GM19328 (cell line): ENCODE measurements around the gene MRPS11.
"Not testable (repeated sequence)": the region's sequence is repeated elsewhere in the genome, so short reads cannot be mapped to it uniquely, and the experiment has no call there.

Experiments
- ATAC-seq: cut with Tn5 transposase; IDR thresholded peaks from one replicate; pipeline ENCODE4 v1.9.1; 2021; ENCODE audit warnings: mild to moderate bottlenecking, moderate library complexity; ENCODE audit not compliant: unreplicated experiment

MRPS11 gene

DNA sequence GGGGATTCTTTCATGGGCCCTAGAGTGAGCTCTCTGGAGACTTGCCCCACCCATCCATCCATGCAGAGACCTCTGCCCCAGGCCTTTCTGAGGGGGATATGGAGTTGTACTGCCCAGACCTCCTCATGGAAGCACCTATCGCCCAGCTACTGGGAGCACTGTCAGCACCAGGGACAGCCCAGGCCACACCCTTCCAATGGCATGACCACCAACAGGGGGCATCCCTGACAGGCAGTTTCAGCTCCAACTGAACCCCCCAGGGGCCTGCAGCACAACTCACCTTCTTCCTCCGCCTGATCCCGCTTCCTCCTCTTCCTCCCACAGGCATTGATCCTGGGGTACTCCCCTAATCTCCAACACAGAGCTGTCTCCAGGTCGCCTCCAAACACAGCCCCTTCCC is 21.8 kb downstream of the MRPS11 start:
- no peak for ATAC-seq

DNA sequence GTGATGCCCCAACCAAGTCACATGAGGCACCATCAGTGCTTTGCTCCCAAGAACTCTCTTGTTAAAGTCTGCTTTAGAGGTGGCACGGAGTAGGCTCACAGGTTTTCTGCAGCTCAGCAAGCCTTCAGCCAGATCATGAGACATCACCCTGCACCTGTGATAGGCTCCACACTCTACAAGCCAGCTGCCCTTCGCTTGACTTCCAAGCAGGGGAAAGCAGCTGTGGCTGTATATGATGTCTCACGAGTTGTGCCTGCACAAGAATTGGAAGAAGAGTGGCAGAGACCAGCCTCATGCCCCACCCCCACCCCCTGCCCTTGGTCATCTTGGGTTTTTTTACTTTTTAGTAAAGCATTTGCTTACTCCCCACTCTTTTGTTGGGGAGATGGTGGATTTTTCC is 22.5 kb downstream of the MRPS11 start:
- ATAC-seq, result no peak

GRCh38 chr15:88491158-88491557 is 23.6 kb downstream of the MRPS11 start:
- ATAC-seq, result no peak

- no peak for ATAC-seq
Observed at GRCh38 chr15:88493844-88494243, 26.3 kb downstream of the MRPS11 start.

GRCh38 chr15:88497109-88497765 is 29.7 kb downstream of the MRPS11 start:
- ATAC-seq, result no peak

DNA sequence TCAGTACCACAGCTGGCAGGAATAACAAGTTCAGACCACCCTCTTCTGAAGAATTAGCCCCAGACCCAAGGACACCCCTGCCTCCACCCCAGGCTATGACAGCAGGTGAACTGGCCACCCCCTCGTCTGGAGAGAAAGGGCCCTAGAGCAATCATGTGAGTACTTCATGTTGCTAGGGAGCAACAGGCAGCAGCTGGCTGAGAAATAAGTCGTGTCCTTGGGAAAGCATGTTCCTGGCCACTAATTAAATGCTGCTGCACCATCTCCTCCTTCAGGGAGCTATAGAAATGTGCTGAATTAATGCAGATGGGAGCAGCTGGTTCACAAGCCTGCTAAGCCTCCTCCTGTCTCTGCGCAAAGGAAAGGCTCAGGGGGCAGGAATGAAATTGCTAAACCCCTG is 31.5 kb downstream of the MRPS11 start:
- no peak for ATAC-seq

GRCh38 chr15:88504445-88504844 is 36.9 kb downstream of the MRPS11 start:
- ATAC-seq, result no peak

GRCh38 chr15:88505721-88506120 is 38.2 kb downstream of the MRPS11 start:
- ATAC-seq, result no peak

GRCh38 chr15:88506628-88507027 is 39.1 kb downstream of the MRPS11 start:
- ATAC-seq, result no peak

DNA sequence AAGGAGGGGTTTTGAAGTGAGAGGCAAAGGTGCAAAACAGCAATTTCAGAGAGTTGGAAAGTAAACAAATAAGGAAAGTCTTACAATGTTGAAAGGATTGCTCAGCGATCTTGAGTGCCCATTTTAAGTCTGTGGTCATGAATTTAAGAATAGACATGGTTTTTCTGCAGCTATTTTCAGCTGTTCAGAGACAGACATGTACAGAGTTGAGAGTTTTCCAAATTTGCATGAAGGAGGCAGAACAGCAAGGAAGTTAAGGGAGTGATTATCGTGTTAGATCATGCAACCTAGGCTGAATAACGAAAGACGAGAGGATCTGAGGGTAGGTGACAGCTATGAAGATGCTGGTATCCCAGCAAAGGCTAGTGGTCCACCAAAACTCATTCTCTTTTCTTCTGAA is 41.8 kb downstream of the MRPS11 start:
- ATAC-seq, result no peak

DNA sequence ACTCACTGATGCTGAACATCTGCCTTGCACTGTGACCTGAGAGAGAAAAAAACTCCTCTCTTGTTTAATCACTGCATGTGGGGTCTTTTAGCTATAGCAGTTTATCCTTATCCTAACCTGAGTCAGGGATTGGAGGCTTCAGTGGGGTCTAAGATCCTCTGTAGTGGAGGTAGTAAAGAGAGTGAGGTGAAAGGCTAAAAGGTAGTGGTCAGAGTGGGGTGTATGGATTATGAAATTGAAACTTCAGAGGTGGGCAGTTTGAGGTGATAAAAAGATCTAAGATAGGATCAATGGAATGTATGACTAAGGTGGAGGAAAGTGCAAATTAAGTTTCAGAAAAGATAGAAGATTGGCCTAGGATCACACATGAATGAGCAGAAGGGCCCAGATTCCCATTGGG is 42.5 kb downstream of the MRPS11 start:
- no peak for ATAC-seq

DNA sequence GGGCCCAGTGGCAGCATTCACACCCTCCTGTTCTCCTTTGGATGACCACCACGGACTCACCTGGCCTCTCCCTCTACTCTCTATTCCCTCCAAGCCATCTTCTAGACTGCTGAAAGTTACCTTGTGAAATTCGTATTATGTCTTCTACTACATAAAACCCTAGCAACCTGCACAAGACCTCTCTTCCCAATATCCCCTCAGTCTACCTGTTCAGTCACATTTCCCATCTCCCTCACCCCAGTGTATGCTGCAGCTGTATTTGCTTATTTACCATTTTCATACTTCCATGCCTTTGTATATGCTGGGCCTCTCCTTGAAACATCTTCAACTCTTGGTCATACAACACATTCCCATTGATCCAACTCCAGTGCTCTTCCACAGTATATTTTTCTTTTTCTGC is 43.7 kb downstream of the MRPS11 start:
- no peak for ATAC-seq

- ATAC-seq, result no peak
Observed at GRCh38 chr15:88512078-88512477, 44.6 kb downstream of the MRPS11 start.

DNA sequence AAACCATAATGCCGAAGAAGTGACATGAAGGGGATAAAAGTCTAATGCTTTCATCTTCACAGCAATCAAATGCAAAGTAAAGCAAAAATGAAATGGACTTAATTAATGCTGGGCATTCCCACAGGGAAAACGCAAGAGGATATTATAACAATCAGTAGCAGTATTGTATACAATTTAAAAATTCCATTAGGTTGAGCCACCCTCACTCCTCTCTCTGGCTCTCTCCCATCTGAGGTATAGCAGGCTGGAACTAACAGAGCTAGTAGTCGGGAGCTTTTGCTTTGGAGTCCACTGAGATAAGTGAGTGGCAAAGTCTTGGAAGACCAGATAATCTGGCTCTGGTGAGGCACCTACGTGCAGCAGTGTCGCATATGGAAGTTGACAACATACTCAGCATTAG is 45.1 kb downstream of the MRPS11 start:
- ATAC-seq, result no peak

DNA sequence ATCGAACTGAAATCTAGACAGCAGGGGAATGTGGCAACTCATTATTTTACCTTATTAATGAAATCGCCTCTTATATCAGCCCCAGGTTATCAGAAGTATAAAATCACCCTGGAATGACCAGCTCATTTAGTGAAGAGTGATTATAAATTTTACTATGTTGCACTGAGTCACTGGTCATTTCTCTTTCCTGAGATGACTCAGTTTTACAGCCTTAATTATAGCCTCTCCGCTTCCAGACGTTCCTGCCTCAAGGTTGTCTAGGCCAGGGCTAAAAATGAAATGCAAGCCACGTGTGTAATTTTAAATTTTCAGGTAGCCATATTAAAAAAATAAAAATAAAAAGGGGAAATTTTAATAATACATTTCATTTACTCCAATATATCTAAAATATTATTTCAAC is 45.7 kb downstream of the MRPS11 start:
- no peak for ATAC-seq

DNA sequence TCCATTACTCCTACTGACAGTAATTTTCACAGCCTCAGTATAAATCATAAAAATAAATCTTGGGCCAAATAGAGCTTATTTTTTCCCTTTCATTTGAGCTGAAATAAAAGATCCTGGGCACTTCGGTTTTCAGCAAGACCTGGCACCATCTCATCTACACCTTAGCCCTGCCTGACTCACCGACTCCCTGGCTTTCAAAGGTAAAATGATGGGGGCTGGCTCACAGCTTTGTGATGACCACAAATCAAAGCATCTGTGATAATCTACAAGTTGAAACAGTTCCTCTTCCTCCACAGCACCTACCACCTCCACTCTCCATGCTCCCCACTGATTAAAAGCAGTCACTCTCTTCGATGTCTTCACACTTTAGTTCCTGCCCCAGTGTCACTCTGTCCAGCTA is 51.4 kb downstream of the MRPS11 start:
- no peak for ATAC-seq

DNA sequence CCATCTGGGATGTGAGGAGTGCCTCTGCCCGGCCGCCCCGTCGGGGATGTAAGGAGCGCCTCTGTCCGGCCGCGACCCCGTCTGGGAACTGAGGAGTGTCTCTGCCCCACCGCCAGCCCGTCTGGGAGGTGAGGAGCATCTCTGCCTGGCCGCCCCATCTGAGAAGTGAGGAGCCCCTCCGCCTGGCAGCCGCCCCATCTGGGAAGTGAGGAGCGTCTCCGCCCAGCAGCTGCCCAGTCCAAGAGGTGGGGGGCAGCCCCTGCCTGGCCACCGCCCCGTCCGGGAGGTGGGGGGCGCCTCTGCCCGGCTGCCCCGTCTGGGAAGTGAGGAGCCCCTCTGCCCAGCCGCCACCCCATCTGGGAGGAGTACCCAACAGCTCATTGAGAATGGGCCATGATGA is 56.6 kb downstream of the MRPS11 start:
- ATAC-seq, result not testable (repeated sequence)

- ATAC-seq, result no peak
Observed at GRCh38 chr15:88525418-88525817, 57.9 kb downstream of the MRPS11 start.

- ATAC-seq, result no peak
Observed at GRCh38 chr15:88526247-88526879, 58.9 kb downstream of the MRPS11 start.

GRCh38 chr15:88529021-88529630 is 61.6 kb downstream of the MRPS11 start:
- no peak for ATAC-seq
